Mesendoderm (in vitro differentiated cells): ENCODE data around the gene GSN.

Experiments
- DNase-seq: peaks from one replicate; pipeline ENCODE4 v3.0.0; 2013
- H2AK5ac ChIP-seq: 2 replicates; pipeline ENCODE4 v1.6.1; 2013; ENCODE audit warnings: low read length, inconsistent platforms
- H2BK120ac ChIP-seq: 2 replicates; pipeline ENCODE4 v1.6.1; 2013; ENCODE audit warnings: low read depth, mild to moderate bottlenecking, low read length, moderate library complexity, mixed read lengths
- H2BK15ac ChIP-seq: replicated peaks from 2 replicates; pipeline ENCODE4 v1.6.1; 2013; ENCODE audit warnings: low read depth, mild to moderate bottlenecking, moderate library complexity
- H2BK5ac ChIP-seq: 2 replicates; pipeline ENCODE4 v1.6.1; 2013; ENCODE audit warnings: low read length, inconsistent platforms
- H3K18ac ChIP-seq: 2 replicates; pipeline ENCODE4 v1.6.1; 2013; ENCODE audit warnings: mild to moderate bottlenecking, low read length, mixed read lengths
- H3K23ac ChIP-seq: one replicate; pipeline ENCODE4 v1.6.1; 2013; ENCODE audit warnings: low read length
- H3K27ac ChIP-seq: 2 replicates; pipeline ENCODE4 v1.5.1; 2013; ENCODE audit warnings: low read depth, mild to moderate bottlenecking, inconsistent platforms, low read length, moderate library complexity
- H3K27me3 ChIP-seq: 2 replicates; pipeline ENCODE4 v1.6.1; 2013; ENCODE audit warnings: low read length, control low read depth, mild to moderate bottlenecking, inconsistent platforms; ENCODE audit not compliant: insufficient read depth, poor library complexity
- H3K36me3 ChIP-seq: 2 replicates; pipeline ENCODE4 v1.6.1; 2013; ENCODE audit warnings: low read length, inconsistent platforms; ENCODE audit not compliant: control insufficient read depth, insufficient read depth
- H3K4ac ChIP-seq: one replicate; pipeline ENCODE4 v1.6.1; 2013; ENCODE audit warnings: low read depth, mild to moderate bottlenecking, low read length, moderate library complexity
- H3K4me1 ChIP-seq: 2 replicates; pipeline ENCODE4 v1.6.1; 2013; ENCODE audit warnings: low read depth, low read length, inconsistent platforms; ENCODE audit not compliant: control insufficient read depth
- H3K4me2 ChIP-seq: 2 replicates; pipeline ENCODE4 v1.6.1; 2013; ENCODE audit warnings: low read length
- H3K4me3 ChIP-seq: 2 replicates; pipeline ENCODE4 v1.5.1; 2013; ENCODE audit warnings: mild to moderate bottlenecking, low read length
- H3K56ac ChIP-seq: one replicate; pipeline ENCODE4 v1.6.1; 2013; ENCODE audit warnings: low read length
- H3K79me1 ChIP-seq: 2 replicates; pipeline ENCODE4 v1.6.1; 2013; ENCODE audit warnings: low read length, inconsistent platforms
- H3K79me2 ChIP-seq: 2 replicates; pipeline ENCODE4 v1.6.1; 2013; ENCODE audit warnings: mild to moderate bottlenecking, low read length; ENCODE audit not compliant: control insufficient read depth, insufficient read depth
- H3K9ac ChIP-seq: 2 replicates; pipeline ENCODE4 v1.6.1; 2013; ENCODE audit warnings: low read length, inconsistent platforms
- H4K5ac ChIP-seq: one replicate; pipeline ENCODE4 v1.6.1; 2013; ENCODE audit warnings: low read length
- H4K8ac ChIP-seq: one replicate; pipeline ENCODE4 v1.6.1; 2013; ENCODE audit warnings: low read depth, mild to moderate bottlenecking, control low read depth, low read length, moderate library complexity
- WGBS: extraction: QIAGEN DNeasy Blood & Tissue Kit; methylation state at CpG from one replicate; pipeline ENCODE4 v1.1.7; 2013; ENCODE audit warnings: low lambda C conversion rate, missing lambda C conversion rate; ENCODE audit not compliant: insufficient coverage; ENCODE audit errors: extremely low coverage; 5-methylcytosine and 5-hydroxymethylcytosine counted together

The GSN gene

DNA sequence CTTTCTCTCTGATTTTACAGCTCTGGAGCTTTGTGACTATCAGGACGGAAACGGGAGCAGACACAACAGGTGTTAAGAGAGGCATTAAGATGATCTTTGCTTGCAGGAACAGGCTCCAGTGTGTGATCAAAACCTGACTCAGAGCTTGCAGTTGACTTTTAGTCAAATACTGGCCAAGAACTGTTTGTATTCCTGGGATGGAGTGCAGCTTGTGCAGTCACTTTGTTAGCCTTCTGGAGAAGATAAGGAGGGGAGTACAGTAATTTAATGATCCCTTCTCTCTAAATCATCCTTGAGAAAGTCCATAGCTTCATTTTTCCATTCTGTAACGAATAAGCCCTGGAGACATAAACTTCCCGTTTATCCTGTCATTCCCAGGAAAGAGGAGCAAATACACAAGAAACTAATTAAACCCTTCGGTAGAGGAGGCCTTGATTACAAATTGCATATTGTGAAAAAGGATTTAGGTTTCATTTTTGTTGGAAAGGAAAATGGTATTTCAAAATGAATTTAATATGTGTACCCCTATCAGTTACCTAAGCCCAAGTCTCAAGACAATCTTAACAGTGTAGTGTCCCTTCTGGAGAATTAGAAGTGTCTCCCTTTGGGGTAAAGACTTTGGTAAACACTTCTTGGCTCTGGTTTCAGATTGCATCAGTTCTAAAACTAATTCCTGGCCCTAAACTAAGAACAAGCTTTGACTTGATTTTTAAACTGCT, 105.2 kb downstream of the GSN start:
- no peak overlapping the region for H2BK120ac ChIP-seq
- no peak overlapping the region for H2BK15ac ChIP-seq
- H3K4me2 ChIP-seq, result no peak overlapping the region
- no peak overlapping the region for H4K5ac ChIP-seq
- no peak overlapping the region for H3K56ac ChIP-seq
- no peak overlapping the region for H3K27ac ChIP-seq
- H3K36me3 ChIP-seq, result no peaks in the 10 kb centered on the region
- no CpG with 5 or more reads among the region's 5 CpGs for WGBS
- H3K4ac ChIP-seq, result no peak overlapping the region
- H3K79me1 ChIP-seq, result no peaks in the 10 kb centered on the region
- H3K4me3 ChIP-seq, result no peak overlapping the region
- H3K27me3 ChIP-seq, result no peaks in the 10 kb centered on the region
- H3K23ac ChIP-seq, result no peak overlapping the region
- no peak for DNase-seq
- no peak overlapping the region for H3K18ac ChIP-seq
- no peak overlapping the region for H4K8ac ChIP-seq
- no peaks in the 10 kb centered on the region for H3K4me1 ChIP-seq
- no peak overlapping the region for H2BK5ac ChIP-seq
- H3K79me2 ChIP-seq, result no peaks in the 10 kb centered on the region
- no peak overlapping the region for H3K9ac ChIP-seq
- H2AK5ac ChIP-seq, result no peak overlapping the region

DNA sequence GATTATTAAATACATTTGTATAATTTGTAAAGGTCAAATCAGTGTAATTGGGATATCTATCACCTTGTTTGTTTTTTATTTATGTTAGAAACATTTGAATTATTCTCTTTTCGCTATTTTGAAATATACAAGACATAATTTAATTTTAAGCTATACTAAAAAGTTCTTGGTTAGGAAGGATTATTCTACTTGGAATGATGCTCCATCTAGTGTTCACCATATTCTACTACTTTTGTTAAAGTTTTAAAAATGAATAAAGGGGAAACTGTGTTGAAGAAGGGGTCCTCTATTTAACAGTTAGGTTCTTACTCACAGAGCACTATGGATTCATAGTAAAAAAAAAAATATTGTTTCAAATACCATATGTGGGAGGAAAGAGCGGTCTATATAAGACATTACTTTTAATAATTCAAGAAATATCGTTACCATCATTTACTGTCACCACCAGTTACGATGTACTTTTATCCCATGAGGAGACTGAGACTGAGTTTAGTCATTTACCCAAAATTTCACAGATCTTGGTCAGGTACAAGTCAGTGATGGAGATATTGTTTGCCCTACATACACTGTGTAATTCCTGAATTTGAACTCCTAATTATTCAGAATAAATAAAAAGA, 108.4 kb downstream of the GSN start:
- Histone ChIP-seq H3K4me1 (no peaks in the 10 kb centered on the region), H3K4ac (no peak overlapping the region), H3K36me3 (no peaks in the 10 kb centered on the region), H3K4me2 (no peak overlapping the region), H3K4me3 (no peak overlapping the region), H2BK120ac (no peak overlapping the region), H2BK5ac (no peak overlapping the region), H3K27ac (no peak overlapping the region), H3K9ac (no peak overlapping the region), H3K56ac (no peak overlapping the region), H3K18ac (no peak overlapping the region), H2BK15ac (no peak overlapping the region), H4K8ac (no peak overlapping the region), H4K5ac (no peak overlapping the region), H3K79me1 (no peaks in the 10 kb centered on the region), H3K23ac (no peak overlapping the region), H3K79me2 (no peaks in the 10 kb centered on the region), H3K27me3 (no peaks in the 10 kb centered on the region), H2AK5ac (no peak overlapping the region)
- DNase-seq, result no peak
- WGBS, result no CpG with 5 or more reads among the region's 4 CpGs

DNA sequence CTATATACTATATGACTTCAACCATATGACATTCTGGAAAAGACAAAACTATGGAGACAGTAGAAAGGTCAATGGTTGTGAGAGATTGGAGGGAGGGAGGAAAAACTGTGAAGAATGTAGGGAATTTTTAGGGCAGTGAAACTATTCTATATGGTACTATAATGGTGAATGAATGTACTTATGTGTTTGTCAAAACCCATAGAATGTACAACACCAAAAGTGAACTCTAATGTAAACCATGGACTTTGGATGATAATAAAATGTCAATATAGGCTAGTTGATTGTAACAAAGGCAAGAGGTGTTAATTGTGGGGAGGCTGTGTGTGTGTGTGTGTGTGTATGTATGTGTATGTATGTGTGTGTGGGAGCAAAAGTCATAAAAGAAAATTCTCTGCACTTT, 112.9 kb downstream of the GSN start:
- no peak overlapping the region for H2AK5ac ChIP-seq
- H3K27me3 ChIP-seq, result no peaks in the 10 kb centered on the region
- no peaks in the 10 kb centered on the region for H3K79me2 ChIP-seq
- H3K79me1 ChIP-seq, result no peaks in the 10 kb centered on the region
- H3K23ac ChIP-seq, result no peak overlapping the region
- H4K8ac ChIP-seq, result no peak overlapping the region
- no peak overlapping the region for H4K5ac ChIP-seq
- H3K4me2 ChIP-seq, result no peak overlapping the region
- no peak overlapping the region for H3K56ac ChIP-seq
- no peak for DNase-seq
- no peak overlapping the region for H2BK5ac ChIP-seq
- H3K9ac ChIP-seq, result no peak overlapping the region
- H2BK120ac ChIP-seq, result no peak overlapping the region
- no peak overlapping the region for H3K27ac ChIP-seq
- H3K18ac ChIP-seq, result no peak overlapping the region
- H3K4me3 ChIP-seq, result no peak overlapping the region
- no peaks in the 10 kb centered on the region for H3K36me3 ChIP-seq
- no peaks in the 10 kb centered on the region for H3K4me1 ChIP-seq
- H3K4ac ChIP-seq, result no peak overlapping the region
- H2BK15ac ChIP-seq, result no peak overlapping the region
